GM12878 (cell line): Measurements from ENCODE around the gene BRCA1. TPM values are rescaled to one million over a fixed set of nuclear protein-coding genes. Genes with fewer than 3 reads are reported as not detected.

Experiments
- ATAC-seq: fragments of 200-7000 bp; cut with Tn5 transposase; 3 replicates; pipeline ENCODE4 v1.9.1; 2020; ENCODE audit warnings: mild to moderate bottlenecking, moderate library complexity
- BruUV-seq: library from RNA; stranded (reverse); fragments of 400-500 nt; replicated peaks from 2 replicates; lab custom pipeline; 2021; lab: Mats Ljungman, UMichigan
- CTCF ChIA-PET: fragments of 300-600 bp; sonication (Branson Sonifier 250); formaldehyde crosslinking; extraction: SDS; loops from one replicate; lab custom pipeline; 2021; ENCODE audit warnings: inconsistent platforms; lab: Yijun Ruan, JAX
- POLR2A ChIA-PET: fragments of 350-600 bp; formaldehyde crosslinking; extraction: SDS; loops from one replicate; lab custom pipeline; 2021; ENCODE audit warnings: inconsistent platforms; lab: Charles Lee
- RAD21 ChIA-PET: fragments of 300-600 bp; sonication (Branson Sonifier 250); formaldehyde crosslinking; loops from one replicate; lab custom pipeline; 2023; ENCODE audit warnings: antibody characterized with exemption; ENCODE audit not compliant: unreplicated experiment; lab: Charles Lee
- SMC1A ChIA-PET: fragments of 300-600 bp; sonication (Branson Sonifier 250); formaldehyde crosslinking; loops from one replicate; lab custom pipeline; 2023; ENCODE audit not compliant: unreplicated experiment, uncharacterized antibody; lab: Charles Lee
- DNase-seq: peaks from one replicate; pipeline ENCODE4 v3.0.0-alpha.2; 2011; ENCODE audit warnings: low read depth, low spot score
- FAIRE-seq: peaks from 3 replicates; lab custom pipeline; 2011; peaks lifted over from hg19 to GRCh38; lab: Jason Lieb, UNC
- H2AFZ ChIP-seq: 2 replicates; pipeline ENCODE4 v1.6.0; 2011; ENCODE audit warnings: low read depth, low read length, control low read depth; ENCODE audit not compliant: control insufficient read depth
- H3K27ac ChIP-seq: 2 replicates; pipeline ENCODE4 v1.5.1; 2011; ENCODE audit warnings: control low read depth; ENCODE audit not compliant: control insufficient read depth, insufficient read depth
- H3K27me3 ChIP-seq, 2 experiments: replicated peaks in 1 of 2; 2 replicates each; pipeline versions ENCODE4 v1.6.0 to v1.6.1; 2011; ENCODE audit warnings: low read length in 1 of 2; ENCODE audit not compliant: control insufficient read depth in 2 of 2, insufficient read depth in 2 of 2
- H3K36me3 ChIP-seq, 2 experiments: 2 replicates each; pipeline ENCODE4 v1.5.1; 2011; ENCODE audit warnings: low read length in 1 of 2; ENCODE audit not compliant: control insufficient read depth in 2 of 2, insufficient read depth in 2 of 2
- H3K4me1 ChIP-seq: 2 replicates; pipeline ENCODE4 v1.6.1; 2011; ENCODE audit warnings: mild to moderate bottlenecking, low read length, moderate library complexity, mixed read lengths; ENCODE audit not compliant: control insufficient read depth, insufficient read depth
- H3K4me2 ChIP-seq: 2 replicates; pipeline ENCODE4 v1.6.0; 2011; ENCODE audit warnings: control low read depth; ENCODE audit not compliant: control insufficient read depth, insufficient read depth
- H3K4me3 ChIP-seq: fragments of 200-600 bp; sonication (generic); 2 replicates; pipeline ENCODE4 v1.5.1; 2016
- H3K79me2 ChIP-seq: 2 replicates; pipeline ENCODE4 v1.6.0; 2011; ENCODE audit warnings: low read length; ENCODE audit not compliant: control insufficient read depth, insufficient read depth
- H3K9ac ChIP-seq: 2 replicates; pipeline ENCODE4 v1.8.0; 2011; ENCODE audit warnings: low read length, control low read depth, mixed read lengths; ENCODE audit not compliant: control insufficient read depth, insufficient read depth
- H3K9me3 ChIP-seq: replicated peaks from 3 replicates; pipeline ENCODE4 v1.5.1; 2011; ENCODE audit warnings: mild to moderate bottlenecking, low read length; ENCODE audit not compliant: control insufficient read depth, insufficient read depth
- H4K20me1 ChIP-seq: 2 replicates; pipeline ENCODE4 v1.6.0; 2011; ENCODE audit not compliant: control insufficient read depth, insufficient read depth
- BACH1 ChIP-seq: fragments of 450-650 bp; IDR thresholded peaks from 2 replicates; pipeline ENCODE4 v1.6.1; 2017; ENCODE audit warnings: mild to moderate bottlenecking, borderline replicate concordance
- CHD1 ChIP-seq: IDR thresholded peaks from 2 replicates; pipeline ENCODE4 v1.6.1; 2012; ENCODE audit warnings: low read depth, low read length, improper control_type of control experiment
- CTCF ChIP-seq, 3 experiments: IDR thresholded peaks in 2 of 3; conservative IDR thresholded peaks in 1 of 3; 2 replicates each; pipeline ENCODE4 v1.5.1; 2011; ENCODE audit warnings: low read depth in 3 of 3, low read length in 3 of 3, mild to moderate bottlenecking in 3 of 3, control low read depth in 2 of 3, moderate library complexity in 2 of 3, inconsistent platforms in 1 of 3, mixed read lengths in 1 of 3; ENCODE audit not compliant: control insufficient read depth in 2 of 3, insufficient read depth in 1 of 3; ENCODE audit errors: extremely low read depth in 1 of 3
- HDGF ChIP-seq: fragments of 450-650 bp; IDR thresholded peaks from 2 replicates; pipeline ENCODE4 v1.6.1; 2016; ENCODE audit warnings: antibody characterized with exemption
- IKZF2 ChIP-seq, 2 experiments: fragments of 450-650 bp; IDR thresholded peaks; 2 replicates each; pipeline ENCODE4 v1.6.1; 2017; ENCODE audit warnings: mild to moderate bottlenecking in 2 of 2, moderate library complexity in 2 of 2
- IRF4 ChIP-seq: IDR thresholded peaks from 2 replicates; pipeline ENCODE4 v1.6.1; 2011; ENCODE audit warnings: low read depth, low read length
- MLLT1 ChIP-seq: fragments of 450-650 bp; IDR thresholded peaks from 2 replicates; pipeline ENCODE4 v1.6.1; 2016; ENCODE audit warnings: mild to moderate bottlenecking
- PAX8 ChIP-seq: fragments of 450-650 bp; IDR thresholded peaks from 2 replicates; pipeline ENCODE4 v1.6.1; 2017; ENCODE audit warnings: mild to moderate bottlenecking, moderate library complexity
- PKNOX1 ChIP-seq: fragments of 450-650 bp; IDR thresholded peaks from 2 replicates; pipeline ENCODE4 v1.6.1; 2016; ENCODE audit warnings: mild to moderate bottlenecking
- SPI1 ChIP-seq: IDR thresholded peaks from 2 replicates; pipeline ENCODE4 v1.6.1; 2011; ENCODE audit warnings: low read depth, mild to moderate bottlenecking, low read length, moderate library complexity, borderline replicate concordance; ENCODE audit not compliant: insufficient read depth
- WGBS: methylation state at CpG from one replicate; pipeline ENCODE4 v1.1.6; 2016; ENCODE audit warnings: low lambda C conversion rate; ENCODE audit not compliant: insufficient replicate concordance, insufficient coverage; ENCODE audit errors: missing lambda C conversion rate; 5-methylcytosine and 5-hydroxymethylcytosine counted together
- in situ Hi-C: fragments of 300-500 bp; cut with MboI; formaldehyde crosslinking; loops from 9 replicates; pipeline ENCODE4 v1.14.3; 2018; ENCODE audit warnings: mixed read lengths
- intact Hi-C: fragments of 100-400 bp; cut with micrococcal nuclease; formaldehyde crosslinking; loops from one replicate; pipeline ENCODE4 v1.14.2; 2022; ENCODE audit not compliant: unreplicated experiment
- polyA plus RNA-seq, 11 experiments: library from polyadenylated mRNA; depleted of rRNA in 4 of 11; unstranded in 6 of 11; stranded (reverse) in 5 of 11; fragments of >200 nt; fragmentation: Nextera tagmentation in 4 of 11; fragmentation: Illumina TruSeq in 1 of 11; extraction: Ambion mirVana in 4 of 11; extraction: Trizol in 1 of 11; gene quantifications; 1 replicate in 1 of 11; 2 replicates in 10 of 11; pipeline versions ENCODE4 v1.2.1 to v1.2.3, GENCODE V29; 2011 to 2016; ENCODE audit warnings: inconsistent platforms in 2 of 11, missing spikeins in 2 of 11, low read depth in 1 of 11
- total RNA-seq, 4 experiments: library from RNA; depleted of rRNA in 3 of 4; stranded (reverse); fragments of >200 nt in 3 of 4; fragmentation: Illumina TruSeq in 1 of 4; extraction: Trizol in 1 of 4; gene quantifications; 2 replicates each; pipeline versions ENCODE4 v1.2.1 to v1.2.3, GENCODE V29; 2013 to 2021

BRCA1 gene
- total and polyA plus RNA-seq, 10 of the 15 experiments (the other 5 are each of a cell fraction or from before 2014, with no cell fraction given), result 16.8 to 71.2 (median 44.2) TPM

GRCh38 chr17:43171586-43172487 is 46.7 kb upstream of the BRCA1 start:
- Histone ChIP-seq H3K9me3 (no peaks in the 10 kb centered on the region), H3K4me2 (peak overlapping the region; percentile 99), H3K36me3 (no peaks in the 10 kb centered on the region), H3K79me2 (peaks cover 30% of the 10 kb centered on the region), H3K9ac (peak overlapping the region; percentile 93), H3K4me1 (no peaks in the 10 kb centered on the region), H3K4me3 (peak overlapping the region; percentile 78), H3K27me3 (no peaks in the 10 kb centered on the region), H3K27ac (peak overlapping the region; percentile 96), H4K20me1 (no peaks in the 10 kb centered on the region), H2AFZ (peak overlapping the region; percentile 80)
- TF ChIP-seq MLLT1 (0 out of 2 replicates have a peak, but pooled peaks have one; percentile 20), IRF4 (0 out of 2 replicates have a peak, but pooled peaks have one; percentile 15), CHD1 (0 out of 2 replicates have a peak, but pooled peaks have one; percentile 48), SPI1 (peak; percentile 90), HDGF (no peak), CTCF (IDR thresholded peaks at IDR 0.05 in 2 of 3, conservative IDR thresholded peaks at IDR 0.05 in 1 of 3; ENCODE audit: control insufficient read depth in 2 of 3, extremely low read depth in 1 of 3, insufficient read depth in 1 of 3, low read depth in 3 of 3, low read length in 3 of 3) (peak in 1 of 3 experiments; percentile 27; a peak in 1 of 6 replicates), BACH1 (no peak), IKZF2 (IDR thresholded peaks at IDR 0.05) (peak; percentile 31 to 32), PKNOX1 (no peak), PAX8 (0 out of 2 replicates have a peak, but pooled peaks have one; percentile 1)
- ATAC-seq, result no peak
- ChIA-PET POLR2A (interaction anchor here (0.5 to 1.7 kb wide), 8 partner anchors 41 to 495 kb away, joined by 3 to 17 read pairs (median 4); partner anchors contain the start of genes BRCA1, PLEKHH3 and TMEM106A), SMC1A (interaction anchor here (0.8 to 1.7 kb wide), 13 partner anchors 22 to 174 kb away, joined by 3 to 10 read pairs (median 4); partner anchors contain the start of genes BRCA1, IFI35 and TMEM106A), RAD21 (interaction anchor here (0.7 to 1.9 kb wide), 4 partner anchors 40 to 196 kb away, joined by 3 to 15 read pairs (median 6); partner anchors contain the start of gene TMEM106A), CTCF (interaction anchor here (0.7 to 2.0 kb wide), 9 partner anchors 40 to 311 kb away, joined by 3 to 9 read pairs (median 3); partner anchors contain the start of genes IFI35, RPL27 and TMEM106A)
- DNase-seq, result no peak
- in situ Hi-C loops (loop anchor here (5.0 kb wide), 1 partner anchor 35 kb away; no protein-coding TSS in a partner anchor), intact Hi-C loops (loop anchor here (1.0 kb wide), 1 partner anchor 47 kb away; the partner anchor contains the start of gene BRCA1)
- FAIRE-seq, result no peak
- BruUV-seq, result TSS peak; percentile 94
- WGBS, result 8% methylated on average over 11 of the region's 12 CpGs
